OCI-LY7 (cell line): Measurements from ENCODE around the gene PCYT1A. TPM values are rescaled to one million over a fixed set of nuclear protein-coding genes. Genes with fewer than 3 reads are reported as not detected.

Experiments used
- BruUV-seq: library from RNA; stranded (reverse); fragments of 400-500 nt; replicated peaks from 2 replicates; lab custom pipeline; 2021; lab: Mats Ljungman, UMichigan
- CTCF ChIA-PET: fragments of 300-600 bp; sonication (Branson Sonifier 250); formaldehyde crosslinking; loops from one replicate; lab custom pipeline; 2022; ENCODE audit warnings: antibody characterized with exemption; ENCODE audit not compliant: unreplicated experiment; lab: Charles Lee
- POLR2A ChIA-PET: fragments of 300-600 bp; sonication (Branson Sonifier 250); formaldehyde crosslinking; loops from one replicate; lab custom pipeline; 2022; ENCODE audit warnings: antibody characterized with exemption; lab: Charles Lee
- DNase-seq: peaks from one replicate; pipeline ENCODE4 v3.0.0-alpha.2; 2015; ENCODE audit warnings: low spot score
- H2AFZ ChIP-seq: fragments of 200-600 bp; sonication (generic), shearing (Covaris generic); 2 replicates; pipeline ENCODE4 v1.6.1; 2014; ENCODE audit warnings: mild to moderate bottlenecking, antibody characterized with exemption, low read length, moderate library complexity
- H3K27ac ChIP-seq: fragments of 200-600 bp; sonication (generic); 2 replicates; pipeline ENCODE4 v1.5.1; 2014; ENCODE audit warnings: mixed run types, low read depth, mild to moderate bottlenecking, moderate library complexity, low read length, inconsistent platforms; ENCODE audit not compliant: poor library complexity, severe bottlenecking
- H3K36me3 ChIP-seq: fragments of 200-600 bp; sonication (generic); 2 replicates; pipeline ENCODE4 v1.6.1; 2014; ENCODE audit warnings: mild to moderate bottlenecking, antibody characterized with exemption, low read length, moderate library complexity, mixed read lengths; ENCODE audit not compliant: insufficient read depth
- H3K4me1 ChIP-seq: fragments of 200-600 bp; sonication (generic); 2 replicates; pipeline ENCODE4 v1.5.1; 2014; ENCODE audit warnings: mild to moderate bottlenecking, low read length; ENCODE audit not compliant: insufficient read depth, poor library complexity, severe bottlenecking
- H3K4me2 ChIP-seq: fragments of 200-600 bp; sonication (generic); 2 replicates; pipeline ENCODE4 v1.6.1; 2014; ENCODE audit warnings: mild to moderate bottlenecking, low read length
- H3K4me3 ChIP-seq: fragments of 200-600 bp; sonication (generic); 2 replicates; pipeline ENCODE4 v1.5.1; 2014; ENCODE audit warnings: mild to moderate bottlenecking, low read depth, low read length; ENCODE audit not compliant: poor library complexity, severe bottlenecking
- H3K79me2 ChIP-seq: fragments of 200-600 bp; sonication (generic); 2 replicates; pipeline ENCODE4 v1.6.1; 2016; ENCODE audit warnings: low read depth, mild to moderate bottlenecking, low read length, moderate library complexity, mixed read lengths; ENCODE audit not compliant: insufficient read depth
- H3K9me2 ChIP-seq: fragments of 200-600 bp; sonication (generic); 2 replicates; pipeline ENCODE4 v1.6.1; 2016; ENCODE audit warnings: mild to moderate bottlenecking, low read length, mixed read lengths; ENCODE audit not compliant: insufficient read depth
- H3K9me3 ChIP-seq: fragments of 200-600 bp; sonication (generic); 2 replicates; pipeline ENCODE4 v1.6.1; 2014; ENCODE audit warnings: mild to moderate bottlenecking, mixed run types, low read length, mixed read lengths
- H4K20me1 ChIP-seq: fragments of 200-600 bp; sonication (generic); 2 replicates; pipeline ENCODE4 v1.6.1; 2014; ENCODE audit warnings: mild to moderate bottlenecking, antibody characterized with exemption, low read length, moderate library complexity, mixed read lengths; ENCODE audit not compliant: insufficient read depth
- EZH2phosphoT487 ChIP-seq: fragments of 200-600 bp; sonication (generic); IDR thresholded peaks from 2 replicates; pipeline ENCODE4 v1.6.1; 2018; ENCODE audit warnings: low read depth, borderline replicate concordance, mild to moderate bottlenecking, mixed run types, antibody characterized with exemption, low read length, moderate library complexity, mixed read lengths
- intact Hi-C: fragments of 100-400 bp; cut with micrococcal nuclease; formaldehyde crosslinking; loops from one replicate; pipeline ENCODE4 v1.10.0; 2022; ENCODE audit not compliant: unreplicated experiment
- total RNA-seq, 2 experiments: library from RNA; depleted of rRNA in 1 of 2; stranded (reverse); fragments of >200 nt in 1 of 2; shearing (Covaris generic) in 1 of 2; gene quantifications; 2 replicates each; pipeline ENCODE4 v1.2.3, GENCODE V29; 2014 to 2022
- TF ChIP-seq, protein P1 (sequence below): fragments of 200-600 bp; sonication (generic); conservative IDR thresholded peaks from 2 replicates; pipeline ENCODE4 v1.5.1; 2014; ENCODE audit warnings: mild to moderate bottlenecking, antibody characterized with exemption, low read length, moderate library complexity, mixed read lengths

The PCYT1A gene
- total RNA-seq, 2 experiments from 2014 or later = 21.6 to 27.1 TPM

DNA sequence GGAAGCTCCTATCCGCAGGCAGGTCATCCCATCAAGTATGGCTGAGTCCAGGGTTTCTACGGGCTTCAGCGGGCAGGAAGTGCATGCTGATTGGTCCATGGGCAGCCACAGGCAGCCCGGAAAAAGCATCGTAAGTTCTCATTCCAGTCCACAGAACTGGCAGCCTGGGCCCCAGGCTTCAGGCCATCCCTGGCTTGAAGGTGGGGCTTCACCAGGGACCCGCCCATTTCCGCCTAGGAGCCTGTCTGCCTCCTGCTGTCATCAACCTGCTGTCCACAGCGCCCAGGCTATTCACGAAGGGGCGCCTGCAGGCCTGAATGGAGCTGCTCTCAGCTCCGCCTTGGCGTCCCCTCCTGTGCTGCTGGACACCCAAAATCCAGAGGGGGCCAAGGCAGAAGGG is 13.9 kb downstream of the PCYT1A start:
- H3K36me3 ChIP-seq = peaks cover 28% of the 10 kb centered on the region
- no peak overlapping the region for H3K4me3 ChIP-seq
- no peak for DNase-seq
- TF ChIP-seq, protein P1, sequence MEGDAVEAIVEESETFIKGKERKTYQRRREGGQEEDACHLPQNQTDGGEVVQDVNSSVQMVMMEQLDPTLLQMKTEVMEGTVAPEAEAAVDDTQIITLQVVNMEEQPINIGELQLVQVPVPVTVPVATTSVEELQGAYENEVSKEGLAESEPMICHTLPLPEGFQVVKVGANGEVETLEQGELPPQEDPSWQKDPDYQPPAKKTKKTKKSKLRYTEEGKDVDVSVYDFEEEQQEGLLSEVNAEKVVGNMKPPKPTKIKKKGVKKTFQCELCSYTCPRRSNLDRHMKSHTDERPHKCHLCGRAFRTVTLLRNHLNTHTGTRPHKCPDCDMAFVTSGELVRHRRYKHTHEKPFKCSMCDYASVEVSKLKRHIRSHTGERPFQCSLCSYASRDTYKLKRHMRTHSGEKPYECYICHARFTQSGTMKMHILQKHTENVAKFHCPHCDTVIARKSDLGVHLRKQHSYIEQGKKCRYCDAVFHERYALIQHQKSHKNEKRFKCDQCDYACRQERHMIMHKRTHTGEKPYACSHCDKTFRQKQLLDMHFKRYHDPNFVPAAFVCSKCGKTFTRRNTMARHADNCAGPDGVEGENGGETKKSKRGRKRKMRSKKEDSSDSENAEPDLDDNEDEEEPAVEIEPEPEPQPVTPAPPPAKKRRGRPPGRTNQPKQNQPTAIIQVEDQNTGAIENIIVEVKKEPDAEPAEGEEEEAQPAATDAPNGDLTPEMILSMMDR = no peak
- TF ChIP-seq EZH2phosphoT487 = no peak
- H3K4me1 ChIP-seq = no peaks in the 10 kb centered on the region
- BruUV-seq = no TSS peak
- POLR2A ChIA-PET = interaction anchor here (0.9 kb wide), 1 partner anchor 20 kb away, joined by 4 read pairs; no protein-coding TSS in a partner anchor
- H2AFZ ChIP-seq = no peak overlapping the region
- CTCF ChIA-PET = no interaction called here
- H3K9me2 ChIP-seq = no peaks in the 10 kb centered on the region
- peaks cover 13% of the 10 kb centered on the region for H3K9me3 ChIP-seq
- H4K20me1 ChIP-seq = no peaks in the 10 kb centered on the region
- no peak overlapping the region for H3K4me2 ChIP-seq
- H3K27ac ChIP-seq = no peak overlapping the region
- intact Hi-C loops = no loop called here
- H3K79me2 ChIP-seq = no peaks in the 10 kb centered on the region

DNA sequence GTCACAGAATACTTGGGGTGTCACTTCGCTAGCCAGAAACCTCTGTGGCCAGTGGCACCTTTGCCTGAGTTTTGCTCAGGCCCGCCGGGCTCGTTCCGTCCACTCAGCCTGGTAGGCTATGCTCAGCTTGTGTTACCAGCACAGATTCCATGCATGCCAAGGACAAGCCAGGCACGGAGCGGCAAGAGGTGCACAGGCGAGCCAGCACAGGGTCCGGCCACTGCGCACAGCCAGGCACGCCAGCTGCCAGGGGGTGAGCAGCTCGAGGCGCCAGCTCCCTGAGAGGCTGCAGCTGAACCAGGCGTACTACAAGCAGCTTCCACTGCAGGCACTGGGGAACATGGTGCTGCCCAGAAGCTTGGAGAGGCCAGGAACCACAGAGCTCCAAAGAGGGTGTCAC is 14.7 kb downstream of the PCYT1A start:
- H3K4me3 ChIP-seq = no peak overlapping the region
- intact Hi-C loops = no loop called here
- H3K36me3 ChIP-seq = peaks cover 28% of the 10 kb centered on the region
- CTCF ChIA-PET = no interaction called here
- DNase-seq = no peak
- no TSS peak for BruUV-seq
- H3K79me2 ChIP-seq = no peaks in the 10 kb centered on the region
- no peaks in the 10 kb centered on the region for H3K4me1 ChIP-seq
- H4K20me1 ChIP-seq = no peaks in the 10 kb centered on the region
- H3K9me2 ChIP-seq = no peaks in the 10 kb centered on the region
- POLR2A ChIA-PET = interaction anchor here (0.5 to 0.9 kb wide), 4 partner anchors 21 to 561 kb away, joined by 4 to 5 read pairs (median 4); no protein-coding TSS in a partner anchor
- H3K9me3 ChIP-seq = peaks cover 13% of the 10 kb centered on the region
- H2AFZ ChIP-seq = no peak overlapping the region
- no peak overlapping the region for H3K27ac ChIP-seq
- H3K4me2 ChIP-seq = no peak overlapping the region
- TF ChIP-seq, protein P1 = no peak
- TF ChIP-seq EZH2phosphoT487 = no peak

DNA sequence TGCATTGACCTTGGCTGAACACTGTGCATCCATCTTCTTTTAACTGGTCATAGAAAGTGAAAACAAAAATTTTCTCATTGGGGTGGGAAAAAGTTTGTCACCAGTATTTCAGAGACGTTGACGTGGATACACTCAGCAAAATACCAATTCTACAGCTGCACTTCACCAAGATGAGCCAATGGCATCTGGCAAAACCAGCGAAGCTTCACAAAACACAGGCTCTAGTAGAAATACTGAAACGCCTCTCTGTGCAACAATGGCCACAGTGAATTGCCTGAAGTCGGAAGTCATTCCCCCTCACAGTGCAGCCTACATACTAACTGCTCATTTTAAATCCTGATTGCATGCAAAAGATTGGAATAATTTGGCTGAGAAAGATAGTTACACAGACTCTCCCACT is 17.0 kb downstream of the PCYT1A start:
- Histone ChIP-seq H2AFZ (no peak overlapping the region), H3K36me3 (peaks cover 28% of the 10 kb centered on the region), H3K4me2 (no peak overlapping the region), H4K20me1 (no peaks in the 10 kb centered on the region), H3K9me3 (peaks cover 13% of the 10 kb centered on the region), H3K79me2 (no peaks in the 10 kb centered on the region), H3K4me3 (no peak overlapping the region), H3K27ac (no peak overlapping the region), H3K4me1 (no peaks in the 10 kb centered on the region), H3K9me2 (no peaks in the 10 kb centered on the region)
- no peak for DNase-seq
- TF ChIP-seq, protein P1 = no peak
- ChIA-PET POLR2A (no interaction called here), CTCF (no interaction called here)
- BruUV-seq = no TSS peak
- intact Hi-C loops = no loop called here
